HG03571 (cell line): Measurements from ENCODE around the gene JMJD8.
"Not testable (repeated sequence)": the region's sequence is repeated elsewhere in the genome, so short reads cannot be mapped to it uniquely, and the experiment has no call there.

Experiments
- ATAC-seq: cut with Tn5 transposase; IDR thresholded peaks from one replicate; pipeline ENCODE4 v1.9.1; 2021; ENCODE audit not compliant: unreplicated experiment

Gene JMJD8

GRCh38 chr16:722835-723633 is 38.9 kb upstream of the JMJD8 start:
- no peak for ATAC-seq

GRCh38 chr16:721765-722540 is 37.8 kb upstream of the JMJD8 start:
- no peak for ATAC-seq

- peak; percentile 58 for ATAC-seq
Observed at GRCh38 chr16:720990-721764, 37.0 kb upstream of the JMJD8 start, which contains the start of gene ANTKMT. Gene ANTKMT, plus strand, starts transcription at chr16:721146. Its CDS starts 129 bp downstream, at chr16:721275.

GRCh38 chr16:720447-720989 is 36.4 kb upstream of the JMJD8 start:
- ATAC-seq: peak; percentile 9

GRCh38 chr16:719815-720446 is 35.8 kb upstream of the JMJD8 start:
- ATAC-seq: no peak

- ATAC-seq: no peak
Observed at GRCh38 chr16:718922-719321, 34.8 kb upstream of the JMJD8 start.

- no peak for ATAC-seq
Observed at GRCh38 chr16:718389-718788, 34.3 kb upstream of the JMJD8 start.

- no peak for ATAC-seq
Observed at GRCh38 chr16:717450-718245, 33.5 kb upstream of the JMJD8 start.

GRCh38 chr16:716768-717325 is 32.7 kb upstream of the JMJD8 start:
- no peak for ATAC-seq

GRCh38 chr16:716200-716568 is 32.0 kb upstream of the JMJD8 start:
- no peak for ATAC-seq

- ATAC-seq: no peak
Observed at GRCh38 chr16:715477-716199, 31.5 kb upstream of the JMJD8 start.

GRCh38 chr16:714558-715476 is 30.7 kb upstream of the JMJD8 start, which contains the start of gene METRN:
Gene METRN, plus strand, starts transcription at chr16:715118. Its CDS starts 172 bp downstream, at chr16:715290.
- ATAC-seq: peak; percentile 68

GRCh38 chr16:714079-714478 is 29.9 kb upstream of the JMJD8 start:
- no peak for ATAC-seq

- not testable (repeated sequence) for ATAC-seq
Observed at GRCh38 chr16:712740-713250, 28.7 kb upstream of the JMJD8 start.

GRCh38 chr16:711548-712320 is 27.6 kb upstream of the JMJD8 start:
- no peak for ATAC-seq

GRCh38 chr16:711084-711483 is 26.9 kb upstream of the JMJD8 start:
- no peak for ATAC-seq
